ENCODE results near the gene GNG7.
"Not testable (repeated sequence)": the region's sequence is repeated elsewhere in the genome, so short reads cannot be mapped to it uniquely, and the experiment has no call there.

GNG7 gene

GRCh38 chr19:2511570-2511969 lies 190.9 kb downstream of the GNG7 start:
- no peak for DNase-seq (ENCODE audit: low read depth in 2 of 2)

GRCh38 chr19:2509096-2509495 lies 193.4 kb downstream of the GNG7 start:
- no peak for DNase-seq (ENCODE audit: low read depth in 2 of 2)

- DNase-seq (ENCODE audit: low read depth in 2 of 2) = no peak
Measured at GRCh38 chr19:2507109-2507508, 195.4 kb downstream of the GNG7 start.

GRCh38 chr19:2506656-2507055 lies 195.8 kb downstream of the GNG7 start:
- not testable (repeated sequence) for DNase-seq (ENCODE audit: low read depth in 2 of 2)

- peak; percentile 61 to 67 for DNase-seq (ENCODE audit: low read depth in 2 of 2)
Measured at GRCh38 chr19:2503521-2504109, 198.9 kb downstream of the GNG7 start.

- DNase-seq (ENCODE audit: low read depth in 2 of 2) = no peak
Measured at GRCh38 chr19:2500841-2501261, 201.6 kb downstream of the GNG7 start.

GRCh38 chr19:2500156-2500555 lies 202.3 kb downstream of the GNG7 start:
- DNase-seq (ENCODE audit: low read depth in 2 of 2) = no peak

GRCh38 chr19:2497186-2497585 lies 205.3 kb downstream of the GNG7 start:
- no peak for DNase-seq (ENCODE audit: low read depth in 2 of 2)

- DNase-seq (ENCODE audit: low read depth in 2 of 2) = no peak
Measured at GRCh38 chr19:2495651-2496316, 206.7 kb downstream of the GNG7 start.

GRCh38 chr19:2495130-2495641 lies 207.3 kb downstream of the GNG7 start:
- DNase-seq (ENCODE audit: low read depth in 2 of 2) = no peak

- DNase-seq (ENCODE audit: low read depth in 2 of 2) = no peak
Measured at GRCh38 chr19:2494447-2495129, 207.9 kb downstream of the GNG7 start.

GRCh38 chr19:2494084-2494446 lies 208.4 kb downstream of the GNG7 start:
- DNase-seq (ENCODE audit: low read depth in 2 of 2) = no peak

GRCh38 chr19:2493448-2493847 lies 209.0 kb downstream of the GNG7 start:
- DNase-seq (ENCODE audit: low read depth in 2 of 2) = not testable (repeated sequence)

- no peak for DNase-seq (ENCODE audit: low read depth in 2 of 2)
Measured at GRCh38 chr19:2492870-2493269, 209.6 kb downstream of the GNG7 start.

GRCh38 chr19:2491130-2491801 lies 211.2 kb downstream of the GNG7 start:
- no peak for DNase-seq (ENCODE audit: low read depth in 2 of 2)

- no peak for DNase-seq (ENCODE audit: low read depth in 2 of 2)
Measured at GRCh38 chr19:2490659-2491058, 211.8 kb downstream of the GNG7 start.

- DNase-seq (ENCODE audit: low read depth in 2 of 2) = no peak
Measured at GRCh38 chr19:2488942-2489731, 213.4 kb downstream of the GNG7 start.

- DNase-seq (ENCODE audit: low read depth in 2 of 2) = no peak
Measured at GRCh38 chr19:2488405-2488941, 214.0 kb downstream of the GNG7 start.

GRCh38 chr19:2487842-2488241 lies 214.7 kb downstream of the GNG7 start:
- no peak for DNase-seq (ENCODE audit: low read depth in 2 of 2)

- no peak for DNase-seq (ENCODE audit: low read depth in 2 of 2)
Measured at GRCh38 chr19:2487090-2487489, 215.4 kb downstream of the GNG7 start.

- no peak for DNase-seq (ENCODE audit: low read depth in 2 of 2)
Measured at GRCh38 chr19:2485428-2485827, 217.1 kb downstream of the GNG7 start.

Measured in stimulated activated CD4-positive, alpha-beta T cell treated with anti-CD3 and anti-CD28 coated beads, Interleukin-15, amount 100 ng/mL, for 48 hours (primary cell).